GM18511 (cell line): Measurements from ENCODE around the gene ABAT.

ENCODE experiments used
- ATAC-seq: cut with Tn5 transposase; IDR thresholded peaks from one replicate; pipeline ENCODE4 v1.9.1; 2021; ENCODE audit warnings: mild to moderate bottlenecking, moderate library complexity; ENCODE audit not compliant: unreplicated experiment

ABAT gene

DNA sequence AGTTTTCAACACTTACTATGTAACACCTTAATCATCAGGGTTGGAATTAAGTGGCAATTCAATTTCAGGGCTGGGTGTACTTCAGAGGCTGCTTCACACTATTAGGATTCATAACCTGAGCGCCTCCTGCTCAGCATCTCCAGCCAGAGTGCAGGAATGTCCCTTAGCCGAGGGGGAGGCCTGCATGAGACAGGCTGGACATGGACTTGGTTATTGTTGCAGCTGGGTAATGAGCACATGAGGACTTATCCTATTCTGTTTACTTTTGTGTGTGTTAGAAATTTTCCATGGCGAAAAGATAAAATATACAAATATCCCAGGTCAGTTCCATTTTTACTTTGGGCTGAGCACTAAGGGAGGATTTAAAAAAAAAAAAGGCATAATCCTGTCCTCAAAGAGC lies 133.6 kb downstream of the ABAT start:
- no peak for ATAC-seq

DNA sequence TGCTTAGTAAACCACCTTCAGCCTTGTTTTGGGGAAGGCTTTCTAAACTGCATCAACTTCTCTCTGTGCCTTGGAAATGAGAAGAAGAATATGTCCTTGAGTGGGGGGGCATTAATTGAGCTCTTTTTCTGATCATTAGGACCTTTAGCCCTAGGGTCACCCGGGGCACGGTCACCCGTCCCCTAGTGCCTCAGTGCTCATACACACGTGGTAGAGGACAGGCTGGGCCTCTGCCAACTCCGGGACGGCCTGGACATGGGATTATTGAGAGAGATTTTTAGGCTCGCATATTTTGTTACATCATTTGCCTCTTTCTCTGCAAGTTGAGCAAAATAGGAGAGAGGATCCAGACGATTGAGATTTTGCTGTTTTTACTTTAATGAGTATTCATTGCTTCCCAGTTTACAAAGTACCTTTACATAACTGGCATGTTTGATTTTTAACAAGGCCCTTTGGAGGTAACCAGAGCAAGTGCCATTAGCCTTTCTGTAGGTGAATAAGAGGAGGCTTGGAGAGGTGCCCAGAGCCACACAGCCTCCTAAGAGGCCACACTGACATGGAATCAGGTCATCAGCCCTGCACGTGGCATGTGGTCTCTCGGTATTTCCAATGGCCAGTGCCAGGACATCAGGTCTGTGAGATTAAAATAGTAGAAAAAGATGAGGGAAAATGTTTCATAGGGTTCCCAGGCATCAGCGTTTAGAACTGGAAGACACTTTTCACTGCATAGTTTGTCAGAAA lies 134.4 kb downstream of the ABAT start:
- ATAC-seq, result no peak

DNA sequence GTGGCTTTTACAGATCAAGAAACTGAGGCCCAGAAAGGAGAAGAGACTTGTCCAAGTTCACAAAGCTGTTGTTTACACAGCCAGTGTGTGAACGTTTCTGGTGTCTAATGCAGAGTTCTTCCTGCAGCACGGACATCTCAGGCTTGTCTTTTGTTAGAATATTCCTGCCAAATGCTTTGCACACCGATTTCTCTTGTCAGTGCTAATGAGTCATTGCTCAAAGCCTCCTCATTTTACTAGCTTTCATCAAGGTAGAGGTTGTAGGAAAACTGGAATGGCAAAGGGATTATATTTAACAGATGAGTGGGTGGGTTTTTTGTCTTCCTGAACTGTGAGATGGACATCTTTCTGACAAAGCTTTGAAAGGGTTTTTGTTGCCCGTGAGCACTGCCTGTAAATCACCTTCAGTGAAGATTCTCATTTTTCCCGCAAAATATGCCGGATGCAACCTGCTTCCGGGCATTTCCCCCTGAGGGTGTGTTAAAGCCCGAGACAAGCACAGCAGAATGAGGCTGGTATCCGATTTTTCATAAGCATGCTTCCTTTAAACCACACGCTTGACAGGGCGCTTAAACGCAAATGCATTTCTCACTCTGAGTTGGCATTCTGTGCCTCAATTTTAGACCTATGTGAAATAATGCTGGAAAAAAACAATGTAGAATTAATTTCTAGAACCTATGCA lies 137.9 kb downstream of the ABAT start:
- no peak for ATAC-seq

DNA sequence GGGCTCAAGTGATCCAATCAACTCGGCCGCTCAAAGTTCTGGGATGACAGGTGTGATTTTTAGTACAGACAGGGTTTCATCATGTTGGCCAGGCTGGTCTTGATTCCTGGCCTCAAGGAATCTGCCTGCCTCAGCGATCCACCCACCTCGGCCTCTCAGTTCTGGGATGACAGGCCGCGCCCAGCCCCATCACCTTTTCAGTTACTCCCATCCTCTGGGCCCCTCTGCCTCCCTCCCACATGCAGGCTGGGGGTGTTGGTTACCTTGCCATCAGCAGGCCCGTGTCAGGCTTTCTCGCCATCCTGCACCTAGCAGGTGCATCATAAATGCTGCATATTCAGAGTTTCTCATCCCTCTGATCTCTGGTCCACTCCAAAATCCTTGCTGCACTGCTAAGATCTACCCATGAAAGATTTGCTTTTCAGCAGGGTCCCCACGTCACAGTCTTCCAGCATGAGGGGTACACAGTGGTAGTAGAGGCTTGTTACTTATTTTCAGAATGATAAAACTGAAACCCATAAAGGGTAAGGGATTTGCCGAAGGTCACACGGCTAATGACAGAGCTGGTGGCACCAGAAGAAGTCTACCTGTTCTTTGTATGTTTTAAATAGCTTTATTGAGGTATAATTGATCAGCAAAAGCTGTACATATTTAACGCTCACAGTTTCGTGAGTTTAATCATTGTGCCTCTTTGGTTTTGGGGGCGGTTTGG lies 139.8 kb downstream of the ABAT start:
- no peak for ATAC-seq

DNA sequence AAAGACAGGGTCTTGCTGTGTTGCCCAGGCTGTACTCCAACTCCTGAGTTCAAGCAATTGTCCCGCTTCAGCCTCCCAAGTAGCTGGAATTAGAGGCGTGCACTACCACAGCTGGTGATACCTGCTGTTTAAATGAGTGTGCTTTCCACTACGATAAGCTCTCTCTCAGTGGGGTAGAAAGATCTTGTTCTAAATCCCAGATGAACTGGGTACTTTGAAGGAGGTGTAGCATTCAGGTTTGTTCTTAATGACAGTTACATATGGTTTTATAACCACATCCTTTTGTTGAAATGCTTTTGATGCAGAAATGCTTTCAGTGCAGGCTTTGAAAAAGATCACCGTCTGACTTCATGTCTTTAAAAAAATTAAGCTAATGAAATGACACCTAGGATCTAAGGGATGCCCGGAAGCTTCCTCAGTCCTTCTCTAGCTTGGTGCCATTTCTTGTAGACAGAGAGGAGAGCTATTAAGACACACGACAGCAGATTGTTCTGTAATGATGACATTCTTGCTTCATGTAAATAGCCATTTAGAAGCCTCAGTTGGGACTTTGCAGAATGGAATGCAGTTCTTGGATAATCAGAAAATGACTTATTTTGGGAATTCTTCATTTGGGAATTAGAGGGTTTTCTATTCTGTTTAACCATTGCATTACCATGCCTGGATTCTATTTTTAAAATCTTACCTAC lies 142.7 kb downstream of the ABAT start:
- no peak for ATAC-seq

DNA sequence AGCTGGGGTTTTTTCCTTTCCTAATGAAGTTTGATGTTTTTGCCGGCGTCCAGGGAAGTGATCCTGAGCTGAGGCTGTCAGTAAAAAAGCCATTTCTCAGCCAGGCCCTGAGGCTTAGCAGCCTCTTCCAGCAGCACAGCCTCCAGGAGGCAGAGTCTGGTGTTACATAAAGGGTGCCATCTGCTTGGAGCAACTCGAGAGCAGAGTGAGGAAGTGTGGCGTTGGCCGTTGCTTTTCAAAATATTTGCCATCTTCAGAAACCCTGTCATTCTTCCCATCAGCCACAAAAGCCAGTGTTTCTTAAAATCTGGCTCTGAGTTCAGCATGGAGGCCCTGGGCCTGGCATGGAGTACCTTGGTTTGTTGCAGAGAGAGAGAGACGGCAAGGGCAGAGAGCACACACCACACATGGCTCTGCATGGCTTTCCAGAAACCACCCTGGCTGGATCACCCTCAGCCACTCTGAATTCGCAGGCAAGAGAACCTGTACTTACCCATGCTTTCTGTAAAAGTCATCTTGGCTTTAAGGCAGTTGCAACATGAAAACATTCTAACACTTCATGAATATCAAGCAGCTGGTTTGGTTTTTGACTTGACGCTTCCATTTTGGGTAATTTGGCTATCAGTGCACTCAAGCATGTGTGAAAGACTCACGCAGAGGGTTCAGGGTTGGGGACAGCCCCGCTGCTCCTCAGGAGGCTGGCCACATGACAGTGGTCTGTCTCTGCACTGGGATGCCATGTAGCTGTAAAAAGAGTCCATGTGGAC lies 144.3 kb downstream of the ABAT start:
- ATAC-seq, result peak; percentile 92

DNA sequence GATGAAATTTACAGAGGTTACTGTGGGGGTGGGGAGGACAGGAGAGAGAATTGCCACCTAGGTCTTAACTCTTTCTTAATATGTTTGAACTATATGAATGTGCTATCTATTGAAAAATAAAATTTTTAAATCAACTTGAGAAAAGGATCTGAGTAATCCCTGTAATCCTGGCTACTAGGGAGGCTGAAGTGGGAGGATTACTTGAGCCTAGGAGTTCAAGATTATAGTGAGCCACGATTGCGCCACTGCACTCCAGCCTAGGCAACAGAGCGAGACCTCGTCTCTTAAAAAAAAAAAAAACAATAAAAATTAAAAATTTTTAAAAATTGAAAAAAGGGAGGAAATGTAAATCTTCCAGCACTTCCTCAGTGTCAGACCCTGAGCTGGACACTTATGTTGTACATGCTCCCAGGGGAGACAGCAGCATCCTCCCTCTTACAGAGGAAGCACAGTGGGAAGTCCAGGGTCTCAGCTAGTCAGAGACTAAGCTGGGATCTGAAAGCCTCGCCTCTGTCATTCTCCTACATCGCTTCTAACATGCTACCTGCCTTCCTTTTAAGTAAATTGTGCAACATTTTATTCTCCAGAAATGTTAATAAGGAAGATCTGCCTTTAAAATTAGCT lies 145.1 kb downstream of the ABAT start:
- ATAC-seq, result peak; percentile 15

DNA sequence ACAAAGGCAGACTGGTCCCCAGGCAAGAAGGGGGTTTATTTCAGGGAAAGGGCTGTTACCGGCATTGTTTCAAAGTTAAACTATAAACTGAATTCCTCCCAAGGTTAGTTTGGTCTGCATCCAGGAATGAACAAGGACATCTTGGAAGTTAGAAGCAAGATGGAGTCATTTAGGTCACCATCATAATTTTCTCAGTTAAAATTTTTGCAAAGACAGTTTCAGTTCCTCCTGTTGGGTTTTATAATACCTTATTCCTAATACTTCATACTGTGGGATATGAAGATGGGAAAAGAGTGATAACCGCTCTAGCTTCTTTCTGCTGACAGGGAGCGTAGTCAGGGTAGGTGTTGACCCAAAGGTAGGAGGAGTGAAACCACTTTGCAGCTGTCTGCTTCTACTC lies 148.0 kb downstream of the ABAT start:
- no peak for ATAC-seq

DNA sequence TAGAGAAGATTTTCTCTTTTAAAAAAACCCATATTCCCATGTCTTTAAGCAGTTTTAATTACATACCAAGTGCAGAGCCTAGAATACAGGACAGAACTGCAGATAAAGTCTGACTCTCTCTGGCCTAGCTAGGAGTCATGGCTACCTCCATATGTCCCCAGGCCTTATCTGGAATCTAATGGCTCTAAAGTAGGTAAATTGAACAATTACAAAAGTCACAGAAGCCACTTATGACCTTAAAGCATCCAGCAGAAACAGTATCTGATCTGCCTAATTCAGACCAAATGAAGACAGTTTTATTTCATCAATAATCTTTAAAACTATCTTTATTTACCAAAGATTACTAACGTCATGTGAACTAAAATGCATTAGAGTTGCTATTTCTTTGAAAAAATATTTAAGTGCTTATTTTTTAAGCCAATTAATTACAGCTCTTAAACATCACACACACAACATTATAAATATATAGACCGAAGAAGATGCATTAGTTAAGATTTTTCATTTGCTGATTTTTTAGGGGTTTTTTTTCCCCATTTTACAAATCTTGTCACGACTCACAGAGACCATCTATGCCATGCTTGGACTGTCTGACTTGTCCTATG lies 152.0 kb downstream of the ABAT start:
- ATAC-seq, result no peak

DNA sequence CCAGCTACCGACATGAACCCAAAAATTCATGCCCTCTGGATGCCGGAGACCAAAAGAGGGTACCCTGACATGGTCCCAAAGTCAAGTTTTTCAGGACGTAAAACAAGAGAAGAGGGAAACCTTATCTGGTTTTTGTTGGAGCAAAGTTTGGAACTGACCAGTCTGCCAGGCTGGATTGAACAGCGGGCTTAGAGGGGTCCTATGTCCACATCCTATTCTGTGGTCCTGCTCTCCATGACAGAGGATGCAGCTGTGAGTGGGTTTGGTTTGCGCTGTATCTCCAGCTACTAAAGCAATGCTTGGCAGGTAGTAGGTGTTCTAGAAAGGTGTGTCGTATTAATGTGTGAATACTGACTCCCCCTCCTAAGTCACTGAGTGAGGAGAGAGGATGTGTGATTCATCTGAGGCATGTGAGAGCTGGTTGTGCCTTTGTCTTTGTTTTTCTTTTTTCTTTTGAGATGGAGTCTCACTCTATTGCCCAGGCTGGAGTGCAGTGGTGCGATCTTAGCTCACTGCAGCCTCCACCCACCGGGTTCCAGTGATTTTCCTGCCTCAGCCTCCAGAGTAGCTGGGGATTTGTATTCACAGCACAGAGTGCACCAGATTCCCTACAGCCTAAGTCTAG lies 154.2 kb downstream of the ABAT start:
- ATAC-seq, result no peak

DNA sequence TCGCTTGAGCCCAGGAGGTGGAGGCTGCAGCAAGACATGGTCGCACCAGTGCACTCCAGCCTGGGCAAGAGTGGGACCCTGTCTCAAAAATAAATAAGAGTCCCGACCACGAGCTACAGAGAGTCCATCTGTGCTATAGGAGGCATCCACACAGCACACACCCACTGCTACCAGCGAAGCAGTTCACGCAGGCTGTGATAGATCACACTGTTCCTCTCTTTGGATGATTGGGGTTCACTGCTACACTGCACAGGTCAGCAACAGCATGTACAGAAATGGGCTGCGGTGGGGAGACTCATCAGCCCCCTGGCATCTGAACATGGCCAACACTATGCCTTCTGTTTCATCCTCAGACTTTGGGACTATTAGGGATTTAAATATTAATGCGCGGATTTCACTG lies 157.0 kb downstream of the ABAT start:
- no peak for ATAC-seq

DNA sequence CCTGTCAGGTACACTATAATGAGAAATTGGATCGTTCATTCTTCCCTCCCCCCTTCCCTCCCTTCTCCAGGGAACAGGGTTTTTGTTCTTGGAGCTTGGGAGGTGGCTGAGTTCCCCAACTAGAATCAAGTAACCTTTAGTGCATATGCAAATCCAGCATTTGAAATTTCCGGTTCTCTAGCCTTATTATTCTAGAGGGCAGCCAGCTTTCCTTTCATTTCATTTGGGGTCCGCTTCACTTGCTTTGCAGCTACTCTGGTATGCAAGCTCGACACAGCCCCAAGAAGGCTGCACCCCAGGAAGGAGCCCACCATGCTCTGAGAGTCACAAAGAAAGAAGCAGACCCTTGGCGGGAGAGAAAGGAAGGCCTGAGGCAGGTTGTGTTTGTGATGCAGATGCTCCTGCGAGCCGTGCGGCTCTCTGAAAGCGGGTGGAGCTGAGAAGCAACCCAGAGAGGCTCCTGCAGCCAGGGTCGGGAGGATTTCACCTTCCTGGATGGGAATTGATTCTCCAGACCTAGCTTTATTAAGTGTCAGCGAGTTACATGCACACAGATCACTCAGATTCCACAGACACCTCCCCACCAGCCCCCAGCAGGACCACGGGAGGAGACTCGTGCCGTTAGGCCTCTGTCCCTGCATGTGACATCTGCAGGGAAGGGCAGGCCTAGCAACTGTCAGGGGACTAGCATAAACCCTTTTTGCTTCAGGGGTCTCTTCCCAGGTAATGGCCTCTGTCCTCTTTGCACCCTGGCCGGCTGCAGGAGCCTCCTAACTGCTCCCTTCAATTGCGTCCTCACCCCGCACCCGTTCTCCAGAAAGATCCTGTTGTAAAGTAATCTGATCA lies 157.7 kb downstream of the ABAT start:
- ATAC-seq, result no peak

DNA sequence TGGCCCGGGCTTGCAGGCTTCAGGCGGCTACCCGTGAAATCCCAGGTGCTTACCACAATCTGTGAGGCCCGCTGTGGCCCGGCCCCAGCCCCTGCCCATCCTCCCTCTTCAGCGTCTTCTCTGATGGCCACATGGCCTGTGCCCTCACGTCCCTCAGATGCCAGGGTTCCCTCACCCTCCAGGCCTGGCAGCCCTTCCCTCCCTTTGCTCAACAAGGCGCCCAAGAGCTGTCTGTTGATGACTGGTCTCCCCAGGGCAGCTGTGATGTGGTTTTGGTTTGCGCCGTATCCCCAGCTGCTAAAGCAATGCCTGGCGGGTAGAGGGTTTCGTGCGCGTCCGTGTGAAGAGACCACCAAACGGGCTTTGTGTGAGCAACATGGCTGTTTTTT lies 158.3 kb downstream of the ABAT start:
- ATAC-seq, result no peak
